MM.1S (cell line): ENCODE data around the gene NRXN3.

Experiments
- DNase-seq: peaks from one replicate; pipeline ENCODE4 v3.0.0-alpha.2; 2015
- H2AFZ ChIP-seq: fragments of 300-600 bp; sonication (generic); 2 replicates; pipeline ENCODE4 v1.6.0; 2016; ENCODE audit warnings: antibody characterized with exemption, low read length
- H3F3A ChIP-seq: fragments of 300-600 bp; sonication (generic); 2 replicates; pipeline ENCODE4 v1.6.1; 2016; ENCODE audit warnings: mild to moderate bottlenecking, antibody characterized with exemption, low read length, moderate library complexity, mixed read lengths; ENCODE audit not compliant: insufficient read depth
- H3K27ac ChIP-seq: fragments of 300-600 bp; sonication (generic); 2 replicates; pipeline ENCODE4 v1.5.1; 2016; ENCODE audit warnings: mild to moderate bottlenecking, low read length
- H3K27me3 ChIP-seq: fragments of 300-600 bp; sonication (generic); replicated peaks from 2 replicates; pipeline ENCODE4 v1.6.0; 2016; ENCODE audit warnings: low read length; ENCODE audit not compliant: insufficient read depth
- H3K36me3 ChIP-seq: fragments of 300-600 bp; sonication (generic); replicated peaks from 2 replicates; pipeline ENCODE4 v1.6.1; 2016; ENCODE audit warnings: mild to moderate bottlenecking, low read length, mixed read lengths; ENCODE audit not compliant: insufficient read depth
- H3K4me1 ChIP-seq: fragments of 300-600 bp; sonication (generic); 2 replicates; pipeline ENCODE4 v1.6.1; 2016; ENCODE audit warnings: low read length, mixed read lengths
- H3K4me2 ChIP-seq: fragments of 300-600 bp; sonication (generic); 2 replicates; pipeline ENCODE4 v1.6.0; 2016; ENCODE audit warnings: low read depth, low read length
- H3K4me3 ChIP-seq: fragments of 300-600 bp; sonication (generic); 2 replicates; pipeline ENCODE4 v1.5.1; 2016; ENCODE audit warnings: low read length, mixed read lengths
- H3K79me2 ChIP-seq: fragments of 300-600 bp; sonication (generic); 2 replicates; pipeline ENCODE4 v1.6.1; 2016; ENCODE audit warnings: mixed run types, low read length, mixed read lengths
- H3K9ac ChIP-seq: fragments of 300-600 bp; sonication (generic); 2 replicates; pipeline ENCODE4 v1.6.1; 2016; ENCODE audit warnings: low read length, mixed read lengths
- H3K9me2 ChIP-seq: fragments of 300-600 bp; sonication (generic); replicated peaks from 2 replicates; pipeline ENCODE4 v1.6.1; 2016; ENCODE audit warnings: mild to moderate bottlenecking, low read length, mixed read lengths; ENCODE audit not compliant: insufficient read depth
- H3K9me3 ChIP-seq: fragments of 300-600 bp; sonication (generic); replicated peaks from 2 replicates; pipeline ENCODE4 v1.6.1; 2016; ENCODE audit warnings: mild to moderate bottlenecking, low read length, mixed read lengths; ENCODE audit not compliant: insufficient read depth
- H4K20me1 ChIP-seq: fragments of 300-600 bp; sonication (generic); 2 replicates; pipeline ENCODE4 v1.6.1; 2016; ENCODE audit warnings: mild to moderate bottlenecking, low read length, moderate library complexity, mixed read lengths; ENCODE audit not compliant: insufficient read depth
- EZH2 ChIP-seq: fragments of 300-600 bp; sonication (generic); optimal IDR thresholded peaks from 2 replicates; pipeline ENCODE3; 2017; ENCODE audit warnings: low read depth, mild to moderate bottlenecking, antibody characterized with exemption, low read length, mixed read lengths
- EZH2phosphoT487 ChIP-seq: fragments of 300-600 bp; sonication (generic); IDR thresholded peaks from 2 replicates; pipeline ENCODE4 v1.6.1; 2018; ENCODE audit warnings: antibody characterized with exemption, low read length
- TF ChIP-seq, protein P1 (sequence below): fragments of 300-600 bp; sonication (generic); IDR thresholded peaks from 2 replicates; pipeline ENCODE4 v1.5.1; 2016; ENCODE audit warnings: antibody characterized with exemption, low read length, mixed read lengths

Gene NRXN3

DNA sequence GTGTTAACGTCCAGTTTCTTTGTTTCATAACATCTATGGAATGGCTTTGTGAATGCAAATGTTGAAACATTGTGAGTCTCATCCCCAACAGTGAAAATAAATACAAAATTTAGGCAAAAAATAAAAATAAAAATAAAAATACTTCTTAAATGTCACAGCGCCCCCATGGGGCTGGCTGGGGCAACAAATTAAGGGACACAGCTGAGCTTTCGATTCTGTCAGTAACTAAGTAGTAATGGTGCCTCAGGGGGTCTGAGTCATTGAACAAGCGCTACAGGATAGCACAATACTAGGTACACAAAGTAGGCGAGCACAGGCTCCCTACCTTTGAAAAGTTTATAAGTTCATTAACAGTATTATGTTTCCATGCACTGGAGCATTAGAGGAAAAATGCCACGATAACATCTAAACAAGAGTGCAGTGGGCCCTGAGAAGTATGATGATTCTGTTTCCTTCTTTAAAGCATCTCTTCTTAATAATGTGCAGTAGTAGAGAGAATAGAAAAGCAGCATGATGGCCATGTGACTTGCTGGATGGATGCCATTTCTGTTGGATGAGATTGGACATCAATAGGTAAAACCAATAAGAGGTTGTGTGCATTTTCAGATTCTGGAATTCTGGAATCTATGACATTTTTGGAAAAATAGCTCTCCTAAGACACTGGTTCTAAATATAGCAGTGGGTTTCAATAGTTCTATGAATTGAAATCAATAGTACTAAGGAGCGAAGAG is 1374.0 kb downstream of the NRXN3 start:
- Histone ChIP-seq H2AFZ (no peak overlapping the region), H3K27ac (no peak overlapping the region)

DNA sequence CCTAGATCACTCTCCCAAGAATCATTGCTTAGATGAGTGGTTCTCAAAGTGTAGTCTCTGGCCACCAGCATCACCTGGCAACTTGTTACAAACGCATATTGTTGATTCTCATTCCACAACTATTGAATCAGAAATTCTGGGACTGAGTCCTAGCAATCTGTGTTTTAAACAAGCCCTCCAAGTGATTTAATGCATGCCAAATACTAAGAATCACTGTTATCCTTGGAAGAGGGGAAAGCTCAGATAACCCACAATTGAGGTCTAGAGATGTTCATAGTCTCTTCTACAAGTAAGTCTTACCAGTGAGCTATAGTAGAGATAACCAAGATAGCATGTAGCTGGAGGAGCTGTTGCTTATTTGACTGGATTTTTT is 1374.5 kb downstream of the NRXN3 start:
- DNase-seq: no peak
- H3K4me2 ChIP-seq: no peak overlapping the region
- no peaks in the 10 kb centered on the region for H3K9me3 ChIP-seq

More for the DNA sequence above, 1374.0 kb downstream of the NRXN3 start:
- H3K9me3 ChIP-seq: no peaks in the 10 kb centered on the region
- no peaks in the 10 kb centered on the region for H3K4me1 ChIP-seq
- no peak overlapping the region for H3K4me3 ChIP-seq
- no peaks in the 10 kb centered on the region for H3F3A ChIP-seq
- H3K79me2 ChIP-seq: no peaks in the 10 kb centered on the region
- TF ChIP-seq EZH2phosphoT487: no peak
- TF ChIP-seq EZH2: no peak
- TF ChIP-seq, protein P1, sequence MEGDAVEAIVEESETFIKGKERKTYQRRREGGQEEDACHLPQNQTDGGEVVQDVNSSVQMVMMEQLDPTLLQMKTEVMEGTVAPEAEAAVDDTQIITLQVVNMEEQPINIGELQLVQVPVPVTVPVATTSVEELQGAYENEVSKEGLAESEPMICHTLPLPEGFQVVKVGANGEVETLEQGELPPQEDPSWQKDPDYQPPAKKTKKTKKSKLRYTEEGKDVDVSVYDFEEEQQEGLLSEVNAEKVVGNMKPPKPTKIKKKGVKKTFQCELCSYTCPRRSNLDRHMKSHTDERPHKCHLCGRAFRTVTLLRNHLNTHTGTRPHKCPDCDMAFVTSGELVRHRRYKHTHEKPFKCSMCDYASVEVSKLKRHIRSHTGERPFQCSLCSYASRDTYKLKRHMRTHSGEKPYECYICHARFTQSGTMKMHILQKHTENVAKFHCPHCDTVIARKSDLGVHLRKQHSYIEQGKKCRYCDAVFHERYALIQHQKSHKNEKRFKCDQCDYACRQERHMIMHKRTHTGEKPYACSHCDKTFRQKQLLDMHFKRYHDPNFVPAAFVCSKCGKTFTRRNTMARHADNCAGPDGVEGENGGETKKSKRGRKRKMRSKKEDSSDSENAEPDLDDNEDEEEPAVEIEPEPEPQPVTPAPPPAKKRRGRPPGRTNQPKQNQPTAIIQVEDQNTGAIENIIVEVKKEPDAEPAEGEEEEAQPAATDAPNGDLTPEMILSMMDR: no peak
- H3K36me3 ChIP-seq: no peaks in the 10 kb centered on the region
- no peaks in the 10 kb centered on the region for H3K27me3 ChIP-seq
- H3K4me2 ChIP-seq: no peak overlapping the region
- no peak for DNase-seq
- H3K9me2 ChIP-seq: no peaks in the 10 kb centered on the region
- H3K9ac ChIP-seq: no peak overlapping the region
- no peaks in the 10 kb centered on the region for H4K20me1 ChIP-seq

DNA sequence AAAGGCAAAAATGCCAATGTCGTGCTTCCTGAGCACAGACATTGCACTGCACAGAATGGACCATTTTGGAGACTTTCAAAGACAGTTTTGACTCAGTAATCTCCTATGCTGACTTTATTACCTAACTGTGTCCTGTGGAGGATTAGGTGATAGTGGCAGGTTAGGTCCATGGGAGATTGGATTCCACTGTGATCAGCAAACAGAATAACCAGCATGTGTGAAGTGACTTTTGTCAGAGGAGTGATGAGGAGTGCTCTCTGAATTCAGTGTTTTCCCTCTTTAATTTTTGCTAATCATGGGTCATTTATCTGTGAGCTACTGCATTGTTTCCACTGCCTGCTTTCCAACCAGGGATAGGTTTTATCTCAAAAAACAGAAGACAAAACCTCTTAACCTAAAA is 1378.7 kb downstream of the NRXN3 start:
- H3F3A ChIP-seq: no peaks in the 10 kb centered on the region
- H3K9me2 ChIP-seq: no peaks in the 10 kb centered on the region
- H3K27me3 ChIP-seq: no peaks in the 10 kb centered on the region
- H3K4me2 ChIP-seq: no peak overlapping the region
- no peak for DNase-seq
- H3K36me3 ChIP-seq: no peaks in the 10 kb centered on the region
- H2AFZ ChIP-seq: no peak overlapping the region
- no peaks in the 10 kb centered on the region for H3K79me2 ChIP-seq
- TF ChIP-seq EZH2phosphoT487 (no peak), EZH2 (no peak)
- TF ChIP-seq, protein P1: no peak
- H3K9ac ChIP-seq: no peak overlapping the region
- no peak overlapping the region for H3K27ac ChIP-seq
- H3K4me1 ChIP-seq: no peaks in the 10 kb centered on the region
- no peaks in the 10 kb centered on the region for H4K20me1 ChIP-seq
- H3K9me3 ChIP-seq: no peaks in the 10 kb centered on the region
- no peak overlapping the region for H3K4me3 ChIP-seq

More for the DNA sequence above, 1374.5 kb downstream of the NRXN3 start:
- H3K79me2 ChIP-seq: no peaks in the 10 kb centered on the region
- no peak overlapping the region for H2AFZ ChIP-seq
- H3K4me3 ChIP-seq: no peak overlapping the region
- H3K27ac ChIP-seq: no peak overlapping the region
- no peak overlapping the region for H3K9ac ChIP-seq
- no peak for TF ChIP-seq EZH2phosphoT487
- TF ChIP-seq, protein P1: no peak
- no peak for TF ChIP-seq EZH2
- H3K36me3 ChIP-seq: no peaks in the 10 kb centered on the region
- H3K4me1 ChIP-seq: no peaks in the 10 kb centered on the region
- no peaks in the 10 kb centered on the region for H3F3A ChIP-seq
- no peaks in the 10 kb centered on the region for H3K27me3 ChIP-seq
- no peaks in the 10 kb centered on the region for H3K9me2 ChIP-seq
- H4K20me1 ChIP-seq: no peaks in the 10 kb centered on the region
